GM23338 (cell line): Measurements from ENCODE around the gene HRH3. TPM values are rescaled to one million over a fixed set of nuclear protein-coding genes. Genes with fewer than 3 reads are reported as not detected.

Experiments
- CREB1 ChIP-seq: fragments of 250-450 bp; sonication (Bioruptor Pico); IDR thresholded peaks from 2 replicates; pipeline ENCODE4 v1.5.0; 2020; ENCODE audit warnings: low read depth, mild to moderate bottlenecking, moderate library complexity
- ETS1 ChIP-seq: IDR thresholded peaks from 2 replicates; pipeline ENCODE4 v1.6.1; 2016; ENCODE audit warnings: antibody characterized with exemption
- EZH2 ChIP-seq: fragments of 200-600 bp; sonication (generic); IDR thresholded peaks from one replicate; pipeline ENCODE4 v1.8.0; 2017; ENCODE audit warnings: antibody characterized with exemption, mild to moderate bottlenecking, low read depth; ENCODE audit not compliant: unreplicated experiment
- EZH2phosphoT487 ChIP-seq: fragments of 200-600 bp; sonication (generic); IDR thresholded peaks from one replicate; pipeline ENCODE4 v1.8.1; 2018; ENCODE audit warnings: antibody characterized with exemption; ENCODE audit not compliant: unreplicated experiment
- JUNB ChIP-seq: IDR thresholded peaks from one replicate; pipeline ENCODE4 v1.6.1; 2016; ENCODE audit warnings: antibody characterized with exemption; ENCODE audit not compliant: unreplicated experiment
- NANOG ChIP-seq: IDR thresholded peaks from 2 replicates; pipeline ENCODE4 v1.6.1; 2016; ENCODE audit warnings: antibody characterized with exemption, borderline replicate concordance
- POLR2AphosphoS5 ChIP-seq: IDR thresholded peaks from 2 replicates; pipeline ENCODE4 v1.6.1; 2016; ENCODE audit warnings: antibody characterized with exemption, low read depth
- ZNF331 ChIP-seq: fragments of 250-450 bp; sonication (Bioruptor Pico); IDR thresholded peaks from 2 replicates; pipeline ENCODE4 v1.5.0; 2020; ENCODE audit warnings: low read depth, mild to moderate bottlenecking, moderate library complexity
- ZNF462 ChIP-seq: fragments of 250-450 bp; sonication (Bioruptor Pico); IDR thresholded peaks from 2 replicates; pipeline ENCODE4 v1.5.0; 2020; ENCODE audit warnings: mild to moderate bottlenecking, moderate library complexity
- polyA plus RNA-seq: library from polyadenylated mRNA; unstranded; fragments of >200 nt; fragmentation: Nextera tagmentation; extraction: Ambion mirVana; gene quantifications from 2 replicates; pipeline ENCODE4 v1.2.1, GENCODE V29; 2016
- total RNA-seq: library from RNA; depleted of rRNA; stranded (reverse); fragments of >200 nt; shearing (Covaris generic); gene quantifications from 2 replicates; pipeline ENCODE4 v1.2.3, GENCODE V29; 2014
- TF ChIP-seq, protein P1 (sequence below): IDR thresholded peaks from one replicate; pipeline ENCODE4 v1.6.1; 2018; ENCODE audit warnings: antibody characterized with exemption; ENCODE audit not compliant: unreplicated experiment

Gene HRH3
- total and polyA plus RNA-seq, 2 experiments from 2014 or later = 1.5 to 5.2 TPM

DNA sequence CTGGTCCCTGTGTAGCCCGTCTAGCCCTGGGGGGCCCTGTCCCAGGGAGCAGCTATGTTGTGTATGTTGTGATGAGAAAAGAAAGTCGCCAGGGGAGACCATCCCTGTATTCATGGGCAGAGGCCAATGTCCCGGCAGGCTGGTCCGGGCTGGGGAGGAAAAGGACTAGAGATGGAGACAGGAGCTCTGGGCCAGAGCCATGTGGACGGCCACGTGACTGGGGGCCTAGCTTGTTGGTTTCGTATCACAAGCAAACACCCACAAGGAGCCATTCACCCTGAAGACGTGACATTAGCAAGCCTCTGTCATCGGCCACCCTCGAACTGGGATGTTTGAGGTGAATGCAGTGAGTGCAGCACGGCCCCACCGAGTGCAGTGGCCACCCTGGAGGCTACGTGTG, 2.9 kb upstream of the HRH3 start (continued):
- no peak for TF ChIP-seq ZNF462 (CRISPR knock-in tag)
- no peak for TF ChIP-seq POLR2AphosphoS5
- no peak for TF ChIP-seq CREB1 (CRISPR knock-in tag)
- TF ChIP-seq ETS1 = no peak
- no peak for TF ChIP-seq EZH2phosphoT487
- TF ChIP-seq ZNF331 (CRISPR knock-in tag) = no peak
- TF ChIP-seq NANOG = no peak
- TF ChIP-seq EZH2 = no peak
- TF ChIP-seq, protein P1, sequence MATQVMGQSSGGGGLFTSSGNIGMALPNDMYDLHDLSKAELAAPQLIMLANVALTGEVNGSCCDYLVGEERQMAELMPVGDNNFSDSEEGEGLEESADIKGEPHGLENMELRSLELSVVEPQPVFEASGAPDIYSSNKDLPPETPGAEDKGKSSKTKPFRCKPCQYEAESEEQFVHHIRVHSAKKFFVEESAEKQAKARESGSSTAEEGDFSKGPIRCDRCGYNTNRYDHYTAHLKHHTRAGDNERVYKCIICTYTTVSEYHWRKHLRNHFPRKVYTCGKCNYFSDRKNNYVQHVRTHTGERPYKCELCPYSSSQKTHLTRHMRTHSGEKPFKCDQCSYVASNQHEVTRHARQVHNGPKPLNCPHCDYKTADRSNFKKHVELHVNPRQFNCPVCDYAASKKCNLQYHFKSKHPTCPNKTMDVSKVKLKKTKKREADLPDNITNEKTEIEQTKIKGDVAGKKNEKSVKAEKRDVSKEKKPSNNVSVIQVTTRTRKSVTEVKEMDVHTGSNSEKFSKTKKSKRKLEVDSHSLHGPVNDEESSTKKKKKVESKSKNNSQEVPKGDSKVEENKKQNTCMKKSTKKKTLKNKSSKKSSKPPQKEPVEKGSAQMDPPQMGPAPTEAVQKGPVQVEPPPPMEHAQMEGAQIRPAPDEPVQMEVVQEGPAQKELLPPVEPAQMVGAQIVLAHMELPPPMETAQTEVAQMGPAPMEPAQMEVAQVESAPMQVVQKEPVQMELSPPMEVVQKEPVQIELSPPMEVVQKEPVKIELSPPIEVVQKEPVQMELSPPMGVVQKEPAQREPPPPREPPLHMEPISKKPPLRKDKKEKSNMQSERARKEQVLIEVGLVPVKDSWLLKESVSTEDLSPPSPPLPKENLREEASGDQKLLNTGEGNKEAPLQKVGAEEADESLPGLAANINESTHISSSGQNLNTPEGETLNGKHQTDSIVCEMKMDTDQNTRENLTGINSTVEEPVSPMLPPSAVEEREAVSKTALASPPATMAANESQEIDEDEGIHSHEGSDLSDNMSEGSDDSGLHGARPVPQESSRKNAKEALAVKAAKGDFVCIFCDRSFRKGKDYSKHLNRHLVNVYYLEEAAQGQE = no peak
- TF ChIP-seq JUNB = no peak
